ENCODE data around the gene AMFR. TPM values are rescaled to one million over a fixed set of nuclear protein-coding genes. Genes with fewer than 3 reads are reported as not detected.

The AMFR gene
- total RNA-seq, 1 donor from 2014 or later = 136 TPM

DNA sequence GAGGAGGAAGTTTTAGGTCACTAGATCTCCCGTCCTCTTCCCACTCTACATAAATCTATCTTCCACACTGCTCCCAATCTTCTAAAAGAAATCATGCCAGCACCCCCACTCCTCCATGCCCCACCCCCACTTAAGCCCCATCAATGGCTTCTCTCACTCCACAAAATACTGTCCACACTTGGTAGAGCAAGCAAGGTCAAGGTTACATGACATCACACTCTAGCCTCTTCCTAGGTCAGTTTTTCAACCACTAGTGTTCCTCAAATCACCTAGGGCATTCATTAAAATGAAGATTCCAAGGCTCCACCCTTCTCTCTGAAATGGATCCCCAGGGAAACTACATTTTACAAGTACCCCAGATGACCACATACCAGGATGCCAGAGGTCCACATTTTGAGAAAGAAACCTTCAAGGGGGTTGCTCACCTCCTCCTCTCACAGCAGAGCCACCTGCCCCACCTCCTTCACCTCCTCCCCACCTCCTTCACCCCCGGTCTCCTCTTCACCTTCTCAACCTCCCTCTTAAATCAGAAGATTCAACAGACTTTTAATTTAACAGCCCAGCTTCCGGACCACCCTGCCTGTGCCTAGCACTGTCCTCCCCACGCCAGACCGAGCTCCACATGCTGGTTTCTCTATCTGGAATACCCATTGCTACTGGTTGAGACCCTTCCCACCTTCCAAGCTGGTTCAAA is 3.2 kb downstream of the AMFR start:
- Mint-ChIP-seq H3K27ac (ENCODE audit: unreplicated experiment) (no peak overlapping the region), H3K27me3 (ENCODE audit: unreplicated experiment) (no peaks in the 10 kb centered on the region)

DNA sequence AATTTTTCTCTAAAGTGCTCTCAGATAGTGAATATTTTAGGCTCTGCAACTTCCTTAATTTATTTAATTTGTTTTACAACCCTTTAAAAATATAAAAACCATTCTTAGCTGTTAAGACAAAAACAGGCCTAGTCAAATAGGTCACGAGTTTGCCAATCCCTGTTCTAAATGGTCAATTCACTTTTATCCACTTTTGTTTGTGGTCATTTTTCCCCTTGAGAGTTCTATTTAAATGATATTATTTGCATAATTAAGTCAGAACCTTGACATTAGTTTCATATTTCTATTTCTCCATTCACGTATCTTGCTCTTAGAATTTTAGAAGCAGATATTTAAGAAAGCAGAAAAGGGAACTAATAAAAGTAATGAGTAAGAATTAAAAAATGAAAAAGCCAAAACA is 4.0 kb downstream of the AMFR start:
- Mint-ChIP-seq H3K36me3 (ENCODE audit: unreplicated experiment) (no peaks in the 10 kb centered on the region), H3K27ac (ENCODE audit: unreplicated experiment) (no peak overlapping the region), H3K4me1 (ENCODE audit: unreplicated experiment) (peaks cover 57% of the 10 kb centered on the region), H3K4me3 (ENCODE audit: unreplicated experiment) (no peak overlapping the region), H3K9me3 (ENCODE audit: unreplicated experiment) (no peaks in the 10 kb centered on the region), H3K27me3 (ENCODE audit: unreplicated experiment) (no peaks in the 10 kb centered on the region)
- no peak for DNase-seq (ENCODE audit: extremely low spot score, unreplicated experiment)
- TF ChIP-seq, protein P1, sequence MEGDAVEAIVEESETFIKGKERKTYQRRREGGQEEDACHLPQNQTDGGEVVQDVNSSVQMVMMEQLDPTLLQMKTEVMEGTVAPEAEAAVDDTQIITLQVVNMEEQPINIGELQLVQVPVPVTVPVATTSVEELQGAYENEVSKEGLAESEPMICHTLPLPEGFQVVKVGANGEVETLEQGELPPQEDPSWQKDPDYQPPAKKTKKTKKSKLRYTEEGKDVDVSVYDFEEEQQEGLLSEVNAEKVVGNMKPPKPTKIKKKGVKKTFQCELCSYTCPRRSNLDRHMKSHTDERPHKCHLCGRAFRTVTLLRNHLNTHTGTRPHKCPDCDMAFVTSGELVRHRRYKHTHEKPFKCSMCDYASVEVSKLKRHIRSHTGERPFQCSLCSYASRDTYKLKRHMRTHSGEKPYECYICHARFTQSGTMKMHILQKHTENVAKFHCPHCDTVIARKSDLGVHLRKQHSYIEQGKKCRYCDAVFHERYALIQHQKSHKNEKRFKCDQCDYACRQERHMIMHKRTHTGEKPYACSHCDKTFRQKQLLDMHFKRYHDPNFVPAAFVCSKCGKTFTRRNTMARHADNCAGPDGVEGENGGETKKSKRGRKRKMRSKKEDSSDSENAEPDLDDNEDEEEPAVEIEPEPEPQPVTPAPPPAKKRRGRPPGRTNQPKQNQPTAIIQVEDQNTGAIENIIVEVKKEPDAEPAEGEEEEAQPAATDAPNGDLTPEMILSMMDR (IDR thresholded peaks at IDR 0.05) = no peak

More for the DNA sequence above, 3.2 kb downstream of the AMFR start:
- peaks cover 57% of the 10 kb centered on the region for H3K4me1 Mint-ChIP-seq (ENCODE audit: unreplicated experiment)
- H3K4me3 Mint-ChIP-seq (ENCODE audit: unreplicated experiment) = no peak overlapping the region
- TF ChIP-seq, protein P1 (IDR thresholded peaks at IDR 0.05) = no peak
- no peaks in the 10 kb centered on the region for H3K9me3 Mint-ChIP-seq (ENCODE audit: unreplicated experiment)
- no peak for DNase-seq (ENCODE audit: extremely low spot score, unreplicated experiment)
- no peaks in the 10 kb centered on the region for H3K36me3 Mint-ChIP-seq (ENCODE audit: unreplicated experiment)

DNA sequence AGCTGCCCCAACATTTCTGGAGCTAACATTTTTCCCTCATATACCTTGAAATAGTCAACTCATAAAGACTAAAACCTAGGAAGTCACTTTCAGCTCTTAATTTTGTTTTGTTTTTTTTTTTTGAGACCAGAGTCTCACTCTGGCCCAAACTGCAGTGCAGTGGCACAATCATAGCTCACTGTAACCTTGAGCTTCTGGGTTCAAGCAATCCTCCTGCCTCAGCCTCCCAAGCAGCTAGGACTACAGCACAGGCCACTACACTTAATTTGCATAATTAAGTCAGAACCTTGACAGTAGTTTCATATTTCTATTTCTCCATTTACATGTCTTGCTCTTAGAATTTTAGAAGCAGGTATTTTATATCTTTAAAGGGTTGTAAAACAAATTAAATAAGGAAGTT is 4.7 kb downstream of the AMFR start:
- no peak for DNase-seq (ENCODE audit: extremely low spot score, unreplicated experiment)
- peaks cover 57% of the 10 kb centered on the region for H3K4me1 Mint-ChIP-seq (ENCODE audit: unreplicated experiment)
- H3K4me3 Mint-ChIP-seq (ENCODE audit: unreplicated experiment) = no peak overlapping the region
- H3K27me3 Mint-ChIP-seq (ENCODE audit: unreplicated experiment) = no peaks in the 10 kb centered on the region
- H3K9me3 Mint-ChIP-seq (ENCODE audit: unreplicated experiment) = no peaks in the 10 kb centered on the region
- no peaks in the 10 kb centered on the region for H3K36me3 Mint-ChIP-seq (ENCODE audit: unreplicated experiment)
- no peak overlapping the region for H3K27ac Mint-ChIP-seq (ENCODE audit: unreplicated experiment)
- TF ChIP-seq, protein P1 (IDR thresholded peaks at IDR 0.05) = no peak

DNA sequence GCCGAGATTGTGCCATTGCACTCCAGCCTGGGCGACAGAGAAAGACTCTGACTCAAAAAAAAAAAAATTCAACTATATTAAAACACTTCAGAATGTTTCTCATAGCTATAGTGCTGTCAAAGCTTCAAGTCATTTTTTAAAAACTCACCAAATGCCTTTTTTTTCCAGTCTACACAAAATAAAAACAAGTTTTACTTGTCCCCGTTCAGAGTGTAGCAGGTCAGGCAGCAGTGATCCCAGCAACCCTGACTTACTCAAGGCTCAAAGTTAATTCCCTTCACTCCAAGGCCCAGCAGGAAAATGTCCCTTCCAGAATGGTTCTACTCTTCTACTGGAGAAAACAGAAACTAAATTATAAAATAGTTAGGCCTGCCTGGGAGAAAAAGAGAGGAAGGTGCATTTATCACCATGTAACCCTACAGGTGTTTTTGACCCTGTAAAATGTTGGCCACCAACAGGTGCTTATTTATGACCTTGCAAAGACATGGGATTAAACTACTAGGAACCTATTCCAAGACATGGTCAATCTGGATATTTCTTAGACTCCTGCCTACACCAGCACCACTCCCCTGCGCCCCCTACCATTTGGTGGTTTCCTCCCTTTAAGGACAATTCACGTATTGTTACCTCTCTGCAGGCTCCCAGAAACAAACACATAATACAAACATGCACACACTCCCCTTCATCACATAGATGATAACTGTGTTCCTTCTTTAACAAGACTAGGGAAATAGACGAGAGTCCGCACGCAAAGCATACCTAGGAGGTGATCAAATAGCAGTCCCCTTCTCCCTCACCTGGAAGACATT is 5.4 kb downstream of the AMFR start:
- Mint-ChIP-seq H3K36me3 (ENCODE audit: unreplicated experiment) (no peaks in the 10 kb centered on the region), H3K27ac (ENCODE audit: unreplicated experiment) (no peak overlapping the region), H3K4me3 (ENCODE audit: unreplicated experiment) (no peak overlapping the region), H3K9me3 (ENCODE audit: unreplicated experiment) (no peaks in the 10 kb centered on the region), H3K27me3 (ENCODE audit: unreplicated experiment) (no peaks in the 10 kb centered on the region), H3K4me1 (ENCODE audit: unreplicated experiment) (peaks cover 63% of the 10 kb centered on the region)
- TF ChIP-seq, protein P1 (IDR thresholded peaks at IDR 0.05) = no peak
- DNase-seq (ENCODE audit: extremely low spot score, unreplicated experiment) = no peak

- H3K36me3 Mint-ChIP-seq (ENCODE audit: unreplicated experiment) = peaks cover 15% of the 10 kb centered on the region
- TF ChIP-seq, protein P1 (IDR thresholded peaks at IDR 0.05) = no peak
- no peak for DNase-seq (ENCODE audit: extremely low spot score, unreplicated experiment)
- H3K4me1 Mint-ChIP-seq (ENCODE audit: unreplicated experiment) = peaks cover 45% of the 10 kb centered on the region
- no peak overlapping the region for H3K4me3 Mint-ChIP-seq (ENCODE audit: unreplicated experiment)
- H3K27ac Mint-ChIP-seq (ENCODE audit: unreplicated experiment) = no peak overlapping the region
- H3K27me3 Mint-ChIP-seq (ENCODE audit: unreplicated experiment) = no peaks in the 10 kb centered on the region
- H3K9me3 Mint-ChIP-seq (ENCODE audit: unreplicated experiment) = no peaks in the 10 kb centered on the region
Observed at GRCh38 chr16:56417138-56417537, 8.2 kb downstream of the AMFR start.

All from osteocyte (in vitro differentiated cells).